PFSK-1 (cell line): ENCODE results near the gene CORO2B.

Source experiments
- FOXP2 ChIP-seq: optimal IDR thresholded peaks from 2 replicates; pipeline ENCODE3; 2011; ENCODE audit warnings: borderline replicate concordance, control low read depth, inconsistent platforms; ENCODE audit not compliant: insufficient read depth; ENCODE audit errors: extremely low read length, extremely low read depth
- POLR2AphosphoS5 ChIP-seq: IDR thresholded peaks from 2 replicates; pipeline ENCODE4 v1.6.1; 2012; ENCODE audit warnings: low read depth, mild to moderate bottlenecking, control low read depth, low read length, moderate library complexity
- REST ChIP-seq, 2 experiments: IDR thresholded peaks; 2 replicates each; pipeline versions ENCODE4 v1.6.1 to v1.8.0; 2011 to 2012; ENCODE audit warnings: low read depth in 2 of 2, low read length in 2 of 2, control low read depth in 1 of 2, inconsistent platforms in 1 of 2, mild to moderate bottlenecking in 1 of 2, moderate library complexity in 1 of 2; ENCODE audit not compliant: insufficient read depth in 1 of 2
- SIN3A ChIP-seq: IDR thresholded peaks from 2 replicates; pipeline ENCODE4 v1.6.1; 2012; ENCODE audit warnings: mild to moderate bottlenecking, low read length, moderate library complexity, borderline replicate concordance; ENCODE audit not compliant: insufficient read depth
- TAF1 ChIP-seq: IDR thresholded peaks from 2 replicates; pipeline ENCODE4 v1.6.1; 2012; ENCODE audit warnings: low read length, control low read depth, borderline replicate concordance; ENCODE audit not compliant: insufficient read depth

GRCh38 chr15:68711406-68711805 is 132.6 kb downstream of the CORO2B start:
- no peak for TF ChIP-seq REST (IDR thresholded peaks at IDR 0.05; ENCODE audit: insufficient read depth in 1 of 2, low read depth in 2 of 2, low read length in 2 of 2)
- no peak for TF ChIP-seq SIN3A
- TF ChIP-seq POLR2AphosphoS5, result no peak
- TF ChIP-seq TAF1, result no peak
- no peak for TF ChIP-seq FOXP2
